NCI-H446 treated with DMSO at 0.1 percent for 48 hours (cell line): ENCODE data around the gene EPB41L5.
A peak's percentile ranks its signal among the peaks of the same experiment; 100 is the strongest.
"Not testable (repeated sequence)": the region's sequence is repeated elsewhere in the genome, so short reads cannot be mapped to it uniquely, and the experiment has no call there.

Source experiments
- DNase-seq: peaks from one replicate; lab custom pipeline; 2025; lab: John Stamatoyannopoulos, UW

Gene EPB41L5

DNA sequence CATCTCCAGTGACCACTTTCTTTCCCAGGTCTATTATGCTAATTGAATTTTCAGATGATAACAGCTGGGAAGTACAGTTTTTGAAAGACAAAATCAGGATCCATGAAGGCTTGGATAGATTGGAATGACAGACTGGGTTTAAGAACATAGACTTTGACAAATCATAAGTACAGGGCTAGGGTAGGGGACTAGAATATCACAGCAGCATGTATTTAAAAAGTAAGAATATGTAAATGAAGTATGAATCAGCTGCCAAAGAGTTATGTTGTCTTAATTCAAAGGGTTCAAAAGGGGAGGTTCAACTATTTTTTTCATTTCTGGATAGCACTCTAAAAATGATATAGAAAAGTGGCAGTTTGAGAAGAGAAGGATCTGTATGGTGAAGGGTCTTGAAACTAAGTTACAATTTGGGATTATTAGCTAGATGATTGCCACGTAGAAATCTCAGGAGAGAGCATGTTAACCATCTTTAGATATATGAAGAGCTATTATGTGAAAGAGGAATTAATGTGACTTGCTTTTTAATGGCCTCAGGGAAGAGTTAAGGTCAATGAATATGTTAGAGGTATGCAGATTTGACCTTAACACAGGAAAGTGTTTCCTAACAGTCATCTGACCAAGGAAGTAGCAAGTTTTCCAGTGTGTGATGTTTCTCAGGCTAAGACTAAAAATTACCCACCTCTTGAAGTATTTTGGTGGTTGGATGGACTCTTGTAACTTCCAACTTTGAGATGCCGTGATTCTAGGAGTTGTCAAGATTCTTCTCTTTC is 128.6 kb downstream of the EPB41L5 start:
- DNase-seq, result no peak

DNA sequence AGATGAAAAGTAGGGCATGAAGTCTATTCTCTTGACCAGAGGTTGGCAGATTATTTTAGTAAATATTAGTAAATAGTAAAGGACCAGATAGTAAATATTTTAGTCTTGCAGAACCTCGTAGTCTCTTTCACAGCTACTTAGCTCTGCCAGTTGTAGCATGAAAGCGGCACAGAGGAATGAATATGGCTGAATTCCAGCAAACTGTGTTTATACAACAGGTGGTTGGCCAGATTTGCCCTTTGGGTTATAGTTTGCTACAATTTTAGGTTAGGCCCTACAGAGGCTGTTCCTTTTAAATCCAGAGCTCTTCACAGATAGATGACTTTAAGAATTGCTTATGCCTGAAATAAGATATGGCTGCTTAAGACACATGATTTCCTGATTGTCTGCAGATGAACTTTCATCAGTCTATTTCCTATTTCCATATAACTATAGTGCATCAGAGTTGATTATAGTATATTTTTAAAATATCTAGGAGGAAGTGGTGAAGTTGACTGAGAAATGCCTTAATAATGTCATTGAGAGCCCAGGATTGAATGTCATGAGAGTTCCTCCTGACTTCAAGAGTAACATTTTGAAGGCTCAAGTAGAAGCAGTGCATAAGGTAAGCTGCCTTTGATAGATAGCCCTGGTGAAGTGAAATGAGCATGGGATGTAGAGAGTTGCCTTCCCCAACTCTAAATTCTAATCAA is 129.8 kb downstream of the EPB41L5 start:
- no peak for DNase-seq

DNA sequence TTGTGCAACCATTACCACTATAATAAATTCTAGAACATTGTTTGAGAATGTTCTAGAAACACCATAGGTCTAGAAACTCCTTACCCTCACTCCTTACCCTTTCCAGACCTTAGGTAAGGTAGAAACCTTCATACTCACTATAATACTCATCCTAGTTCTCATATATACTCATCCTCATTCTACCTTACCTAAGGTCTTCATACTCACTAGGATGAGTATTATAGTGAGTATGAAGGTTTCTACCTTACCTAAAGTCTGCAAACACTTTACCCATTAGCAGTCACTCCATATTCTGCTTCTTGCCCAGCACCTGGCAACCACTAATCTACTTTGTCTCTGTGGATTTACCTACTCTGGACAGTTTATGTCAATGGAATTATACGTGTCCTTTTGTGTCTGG is 135.4 kb downstream of the EPB41L5 start:
- no peak for DNase-seq

DNA sequence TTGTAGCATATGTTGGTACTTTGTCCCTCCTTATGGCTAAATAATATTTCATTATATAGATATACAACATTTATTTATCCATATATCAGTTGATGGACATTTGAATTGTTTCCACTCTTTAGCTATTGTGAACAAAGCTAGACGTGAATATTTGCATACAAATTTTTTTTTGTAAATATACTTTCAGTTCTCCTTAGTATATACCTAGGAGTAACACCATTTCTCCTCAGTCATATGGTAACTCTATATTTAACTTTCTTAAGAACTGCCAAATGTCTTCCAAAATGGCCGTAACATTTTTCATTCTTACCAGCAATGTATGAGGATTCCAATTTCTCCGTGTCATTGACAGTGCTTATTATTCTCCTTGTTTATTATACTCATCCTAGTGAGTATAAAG is 135.8 kb downstream of the EPB41L5 start:
- DNase-seq, result no peak

DNA sequence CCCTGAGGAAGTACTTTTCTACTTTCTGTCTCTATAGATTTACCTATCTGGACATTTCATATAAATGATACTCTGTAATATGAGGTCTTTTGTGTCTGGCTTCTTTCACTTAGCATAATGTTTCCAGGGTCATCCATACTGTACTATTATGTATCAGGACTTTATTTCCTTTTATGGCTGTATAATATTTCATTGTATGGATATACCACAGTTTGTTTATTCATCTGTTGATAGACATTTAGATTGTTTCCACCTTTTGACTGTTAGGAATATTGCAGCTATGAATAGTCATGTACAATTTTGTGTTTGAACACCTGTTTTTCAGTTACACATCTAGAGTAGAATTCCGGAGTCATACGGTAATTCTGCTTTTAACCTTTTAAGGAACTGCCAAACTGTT is 136.5 kb downstream of the EPB41L5 start:
- DNase-seq, result no peak

DNA sequence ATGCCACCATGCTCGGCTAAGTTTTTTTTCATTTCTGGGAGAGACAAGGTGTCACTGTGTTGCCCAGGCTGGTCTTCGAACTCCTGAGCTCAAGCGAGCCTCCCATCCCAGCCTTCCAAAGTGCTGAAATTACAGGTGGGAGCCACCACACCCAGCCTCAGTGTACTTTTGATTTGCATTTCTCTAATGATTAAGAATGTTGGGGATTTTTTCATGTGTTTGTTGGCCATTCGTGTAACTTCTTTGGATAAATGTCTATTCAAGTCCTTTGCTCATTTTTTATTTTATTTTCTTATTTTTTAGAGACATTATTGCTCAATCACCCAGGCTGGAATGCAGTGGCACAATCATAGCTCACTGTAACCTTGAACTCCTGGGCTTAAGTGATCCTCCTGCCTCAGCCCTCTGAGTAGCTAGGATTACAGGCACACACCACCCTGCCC is 137.2 kb downstream of the EPB41L5 start:
- DNase-seq, result no peak

DNA sequence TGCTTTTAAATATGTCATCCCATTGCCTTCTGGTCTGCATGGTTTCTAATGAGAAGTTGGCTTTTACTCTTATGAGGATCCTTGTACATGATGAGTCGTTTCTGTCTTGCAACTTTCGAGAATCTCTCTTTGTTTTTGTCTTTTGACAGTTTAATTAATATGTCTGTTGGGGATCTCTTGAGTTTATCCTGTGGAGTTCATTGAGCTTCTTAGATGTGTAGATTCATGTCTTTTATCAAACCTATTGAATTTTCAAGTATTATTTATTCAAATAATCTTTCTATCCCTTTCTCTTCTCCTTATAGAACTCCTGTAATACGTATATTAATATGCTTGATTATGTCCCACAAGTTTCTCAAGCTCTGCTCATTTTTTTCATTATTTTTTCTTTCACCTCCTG is 142.4 kb downstream of the EPB41L5 start:
- no peak for DNase-seq

DNA sequence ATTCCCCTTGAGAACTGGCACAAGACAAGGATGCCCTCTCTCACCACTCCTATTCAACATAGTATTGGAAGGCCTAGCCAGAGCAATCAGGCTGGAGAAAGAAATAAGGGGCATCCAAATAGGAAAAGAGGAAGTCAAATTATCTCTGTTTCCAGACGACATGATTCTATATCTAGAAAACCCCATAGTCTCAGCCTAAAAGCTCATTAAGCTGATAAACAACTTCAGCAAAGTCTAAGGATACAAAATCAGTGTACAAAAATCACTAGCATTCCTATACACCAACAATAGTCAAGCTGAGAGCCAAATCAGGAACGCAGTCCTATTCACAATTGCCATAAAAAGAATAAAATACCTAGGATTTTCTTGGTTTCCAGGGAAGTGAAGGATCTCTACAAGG is 145.8 kb downstream of the EPB41L5 start:
- not testable (repeated sequence) for DNase-seq

DNA sequence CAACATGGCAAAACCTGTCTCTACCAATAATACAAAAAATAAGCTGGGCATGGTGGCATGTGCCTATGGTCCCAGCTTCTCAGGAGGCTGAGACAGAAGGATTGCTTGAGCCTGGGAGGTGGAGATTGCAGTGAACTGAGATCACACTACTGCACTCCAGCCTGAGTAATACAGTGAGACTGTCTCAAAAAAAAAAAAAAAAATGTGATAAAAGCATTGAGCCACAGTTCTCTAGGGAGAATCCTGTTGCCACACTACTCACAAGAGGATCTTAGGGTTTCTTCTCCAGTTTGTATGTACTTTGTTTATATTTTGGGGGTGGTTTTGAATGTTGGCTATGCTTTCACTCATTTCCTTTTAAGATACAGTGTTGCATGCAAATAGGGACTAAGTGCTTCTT is 148.3 kb downstream of the EPB41L5 start:
- no peak for DNase-seq

DNA sequence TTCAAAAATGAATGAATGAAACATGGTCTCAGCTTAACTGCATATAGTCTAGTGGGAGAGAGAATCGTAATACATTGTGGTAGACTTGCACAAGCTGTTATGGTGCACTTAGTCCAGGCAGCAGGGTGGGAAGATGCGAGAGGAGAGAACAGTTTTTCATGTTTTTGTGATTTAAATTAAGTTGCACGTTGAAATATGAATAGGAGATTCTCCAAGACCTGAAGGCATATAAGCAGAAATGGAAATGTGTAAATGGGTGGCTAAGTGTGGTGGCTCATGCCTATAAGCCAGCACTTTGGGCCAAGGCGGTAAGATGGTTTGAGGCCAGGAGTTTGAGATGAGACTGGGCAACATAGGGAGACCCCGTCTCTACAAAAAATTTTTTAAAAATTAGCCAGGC is 149.8 kb downstream of the EPB41L5 start:
- DNase-seq, result no peak

DNA sequence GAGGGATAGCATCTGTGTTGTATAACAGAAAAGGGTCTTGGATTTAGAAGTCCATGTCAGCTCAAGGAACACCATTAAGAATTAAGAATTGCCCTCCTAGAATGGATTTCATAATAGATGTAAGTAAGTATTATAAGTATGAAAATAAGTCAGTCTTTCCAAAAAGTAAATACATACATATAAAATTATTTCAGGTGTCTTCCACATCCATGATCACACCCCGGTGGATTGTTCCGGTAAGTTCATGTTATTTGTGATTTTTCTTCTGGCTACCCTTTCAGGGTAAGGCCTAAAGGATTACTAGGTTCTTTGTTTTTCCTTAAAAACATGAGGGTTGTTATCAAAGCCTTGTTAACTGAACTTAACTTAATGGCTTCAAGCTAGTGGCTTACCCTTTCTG is 154.4 kb downstream of the EPB41L5 start:
- no peak for DNase-seq

DNA sequence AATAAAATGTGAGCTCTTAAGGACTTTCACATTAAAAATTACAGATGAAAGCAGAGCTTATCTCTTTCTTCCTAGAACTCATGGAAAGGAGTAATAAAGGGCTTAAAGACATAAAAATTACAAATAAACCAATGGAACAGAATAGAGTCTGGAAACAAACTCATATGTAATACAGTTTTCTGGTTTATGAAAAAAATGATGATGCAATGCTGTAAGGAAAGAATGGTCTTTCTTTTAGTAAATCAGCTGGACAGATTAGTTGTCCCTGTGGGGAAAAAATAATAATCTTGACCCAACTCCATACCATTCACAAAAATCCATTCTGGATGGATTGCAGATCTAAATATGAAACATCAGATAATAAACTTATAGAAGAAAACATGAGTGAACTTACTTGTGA is 156.1 kb downstream of the EPB41L5 start:
- no peak for DNase-seq

DNA sequence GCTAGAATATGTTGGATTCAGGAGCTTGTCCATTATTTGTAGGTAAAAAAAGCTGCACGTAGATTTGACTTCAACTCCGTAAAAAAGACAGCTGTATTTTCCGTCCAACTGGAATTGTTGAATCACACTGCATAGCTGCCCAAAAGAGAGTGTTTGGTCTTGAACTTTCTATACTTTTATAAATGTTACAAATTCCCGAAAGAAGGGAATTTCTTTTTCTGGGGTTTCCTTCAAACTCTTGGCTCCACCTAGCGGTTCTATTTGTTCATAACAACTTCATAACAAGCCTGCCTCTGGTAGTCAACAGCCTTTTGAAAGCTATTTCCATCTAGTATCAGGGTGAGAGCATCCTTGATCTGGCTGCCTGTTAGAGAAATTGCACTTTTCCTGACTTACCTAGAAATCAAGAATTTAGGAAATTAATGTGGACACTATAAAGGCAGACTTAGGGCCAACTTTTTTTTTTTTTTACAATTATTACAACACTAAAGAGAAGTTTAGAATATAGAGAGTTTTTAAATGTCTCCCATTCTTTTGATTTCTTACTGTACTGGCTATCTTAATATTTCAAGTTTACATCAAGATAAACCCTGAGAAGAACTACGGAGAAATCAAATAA is 162.2 kb downstream of the EPB41L5 start:
- peak; percentile 4 for DNase-seq

DNA sequence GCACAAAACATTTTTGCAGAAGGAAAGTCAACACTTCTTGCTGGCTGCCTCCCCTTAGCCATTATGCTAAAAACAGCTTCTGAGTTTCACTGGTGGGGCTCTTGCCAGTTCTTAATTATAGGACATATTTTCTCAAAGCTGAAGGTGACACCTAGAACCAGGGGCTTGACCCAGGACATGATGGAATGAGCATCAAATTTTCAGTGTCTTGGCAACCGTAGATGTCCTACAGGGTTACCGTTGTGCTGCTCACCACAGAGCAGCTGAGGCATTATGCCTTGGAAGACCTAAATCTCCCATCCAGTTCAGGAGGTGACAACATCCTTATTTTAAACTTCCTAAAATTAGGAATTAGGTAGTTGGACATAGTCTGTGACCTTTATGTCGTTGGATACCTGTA is 163.6 kb downstream of the EPB41L5 start:
- no peak for DNase-seq

DNA sequence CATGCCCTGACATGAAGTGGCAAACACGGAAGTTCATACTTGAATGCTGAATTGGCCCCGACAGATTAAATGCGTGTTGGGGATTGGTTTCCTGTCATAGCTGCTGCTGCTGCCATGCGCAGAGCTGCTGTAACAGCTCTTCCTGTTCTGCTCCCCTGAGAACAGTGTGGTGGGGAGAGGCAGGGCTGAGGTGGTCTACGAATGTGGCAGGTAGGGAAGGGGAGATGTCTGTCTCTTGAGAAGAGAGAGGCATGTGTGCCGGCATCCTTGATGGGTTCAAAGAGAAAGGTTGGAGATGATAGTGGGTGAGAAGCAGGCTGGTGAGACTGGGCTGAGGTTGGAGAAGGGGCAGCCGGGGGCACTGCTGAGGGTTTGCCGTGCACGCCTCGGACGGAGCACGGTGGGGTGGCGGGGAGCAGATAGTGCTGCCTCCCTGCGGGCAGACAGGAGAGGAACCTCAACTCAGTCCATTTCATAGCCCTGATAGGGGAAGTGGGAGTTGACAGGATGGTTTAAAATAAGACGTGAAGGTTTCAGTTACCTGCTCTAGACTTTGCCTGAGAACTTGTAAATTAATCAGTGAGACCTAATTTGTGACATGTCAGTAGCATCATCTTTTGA is 164.2 kb downstream of the EPB41L5 start:
- DNase-seq, result no peak

DNA sequence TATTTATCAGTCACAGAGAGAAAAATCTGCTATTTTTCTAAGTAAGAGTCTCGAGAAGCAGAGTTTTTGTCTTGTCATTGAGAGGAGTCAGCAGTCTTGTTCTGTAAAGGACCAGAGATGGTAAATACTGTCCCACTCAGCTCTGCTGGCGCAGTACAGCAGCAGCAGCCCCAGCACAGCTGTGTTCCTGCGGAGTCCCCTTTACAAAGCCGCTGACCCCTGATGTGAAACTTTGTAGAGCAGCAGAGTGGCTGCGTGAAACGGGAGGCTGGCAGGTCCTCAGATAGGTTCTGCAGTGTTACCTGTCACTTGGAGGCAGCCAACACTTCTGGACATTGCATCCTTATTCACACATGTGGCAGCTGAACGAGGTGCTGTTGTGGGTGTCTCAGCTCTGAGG is 165.1 kb downstream of the EPB41L5 start:
- no peak for DNase-seq

DNA sequence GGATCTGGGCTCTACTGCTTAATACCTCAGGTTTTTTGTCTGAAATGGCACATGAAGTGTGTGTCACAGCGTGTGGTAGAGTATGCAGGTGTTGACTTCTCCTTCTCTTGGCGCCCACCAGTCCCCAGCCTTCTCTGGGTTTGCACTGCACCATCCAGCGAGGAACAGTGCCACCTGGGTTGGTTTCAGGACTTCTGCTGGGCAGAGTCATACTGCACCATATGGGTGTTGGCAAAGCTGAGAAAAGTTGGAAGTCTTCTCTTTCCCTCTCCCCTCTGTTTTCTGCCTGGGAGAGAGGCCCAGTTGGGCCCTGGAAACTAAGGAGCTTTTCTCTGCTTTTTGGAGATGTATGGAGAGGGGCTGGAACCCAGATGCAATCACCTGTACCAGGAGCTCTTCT is 166.5 kb downstream of the EPB41L5 start:
- no peak for DNase-seq

DNA sequence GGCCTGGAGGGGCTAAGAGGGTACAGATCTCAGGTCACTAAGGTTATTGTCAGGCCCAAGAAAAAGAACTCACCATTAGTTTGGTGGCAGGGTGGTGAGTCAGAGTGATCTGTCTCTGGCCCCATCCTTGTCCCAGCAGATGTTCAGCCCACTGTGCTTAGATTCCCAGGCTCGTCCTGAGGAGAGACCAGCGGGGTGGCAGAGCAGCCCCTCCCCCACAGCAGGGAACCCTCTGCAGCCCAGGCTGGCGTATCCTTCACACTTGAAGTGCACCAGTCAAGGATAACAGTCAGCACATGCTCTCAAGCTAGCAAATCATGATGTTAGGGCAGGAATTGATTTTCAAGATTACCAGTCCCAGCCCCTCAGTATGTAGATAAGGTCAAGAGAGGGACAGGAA is 167.2 kb downstream of the EPB41L5 start:
- DNase-seq, result no peak

DNA sequence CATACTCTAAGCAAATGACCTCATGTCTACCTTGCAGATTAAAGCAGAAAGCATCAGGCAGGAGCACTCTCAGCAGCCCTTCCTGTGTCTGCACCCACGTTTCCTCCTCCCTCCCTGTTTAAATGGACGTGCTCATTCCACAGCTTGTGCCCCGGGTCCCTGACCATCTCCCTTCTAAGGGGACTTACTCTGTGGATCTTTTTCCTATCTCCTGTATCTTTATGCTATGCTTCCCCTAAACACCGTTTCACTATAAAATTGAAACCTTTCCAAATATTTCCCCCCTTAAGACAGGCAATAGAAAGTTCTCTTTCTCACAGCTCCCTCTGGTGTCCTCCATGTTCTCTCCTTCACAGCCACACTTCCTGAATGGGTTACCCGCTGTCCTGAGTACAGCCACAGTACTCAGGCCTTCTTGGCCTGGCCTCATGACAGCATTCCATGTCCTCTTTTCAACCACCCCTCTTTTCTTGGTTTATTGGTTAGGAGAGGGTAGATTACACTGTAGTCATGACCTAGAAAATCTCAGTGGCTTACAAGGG is 169.2 kb downstream of the EPB41L5 start:
- no peak for DNase-seq

DNA sequence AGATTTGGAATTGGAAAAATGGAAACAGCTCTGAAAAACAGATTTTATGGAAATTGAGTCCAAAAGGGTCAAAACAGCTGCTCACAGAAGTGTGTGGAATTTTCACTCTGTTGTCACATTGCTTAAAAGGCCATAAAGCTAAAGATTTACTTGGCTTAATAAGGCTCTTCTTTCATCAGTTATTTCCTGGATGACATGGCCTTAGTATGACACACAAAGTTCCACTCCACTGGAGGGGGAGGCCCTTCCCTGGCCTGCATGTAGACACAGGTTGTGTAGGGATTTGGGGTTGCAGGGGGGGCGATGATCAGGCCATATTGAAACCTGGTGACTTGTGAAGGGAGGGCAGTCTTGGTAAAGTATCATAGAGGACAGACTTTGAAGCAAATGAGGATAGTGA is 176.3 kb downstream of the EPB41L5 start:
- DNase-seq, result no peak

DNA sequence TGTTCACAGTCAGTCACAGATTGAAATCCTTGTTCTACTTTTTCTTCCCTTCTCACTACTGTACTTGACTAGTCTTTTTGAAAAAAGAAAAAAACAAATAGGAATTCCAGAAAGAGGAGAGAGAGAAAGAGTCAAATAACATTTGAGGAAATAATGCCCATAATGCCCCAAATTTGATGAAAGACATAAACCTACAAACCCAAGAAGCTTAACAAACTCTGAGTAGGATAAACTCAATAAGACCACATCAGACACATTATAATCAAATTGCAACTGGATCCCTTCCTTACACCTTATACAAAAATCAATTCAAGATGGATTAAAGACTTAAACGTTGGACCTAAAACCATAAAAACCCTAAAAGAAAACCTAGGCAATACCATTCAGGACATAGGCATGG is 179.4 kb downstream of the EPB41L5 start:
- no peak for DNase-seq

DNA sequence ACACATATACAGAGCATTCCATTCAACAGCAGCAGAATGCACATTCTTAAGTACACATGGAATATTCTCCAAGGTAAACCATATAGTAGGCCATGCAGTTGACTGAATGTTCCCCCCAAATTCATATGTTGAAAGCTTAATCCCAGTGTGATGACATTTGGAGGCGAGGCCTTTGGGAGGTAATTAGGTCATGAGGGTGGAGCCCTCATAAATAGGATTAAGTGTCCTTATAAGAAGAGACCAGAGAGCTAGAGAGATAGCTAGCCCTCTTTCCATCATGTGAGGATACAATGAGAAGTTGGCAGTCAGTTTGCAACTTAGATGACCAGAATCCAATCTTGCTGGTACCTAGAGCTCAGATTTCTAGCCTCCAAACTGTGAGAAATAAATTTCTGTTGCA is 182.7 kb downstream of the EPB41L5 start:
- DNase-seq, result no peak
